ENCODE results near the gene ITGB5.
A peak's percentile ranks its signal among the peaks of the same experiment; 100 is the strongest.

ITGB5 gene

GRCh38 chr3:124887177-124887931, at the start of gene ITGB5:
Gene ITGB5 (minus strand): TSS chr3:124887365. CDS start chr3:124887000, 365 bp downstream.
- DNase-seq: no peak

- DNase-seq: no peak
These were observed 48.8 kb upstream of the ITGB5 start for GRCh38 chr3:124935794-124936542.

DNA sequence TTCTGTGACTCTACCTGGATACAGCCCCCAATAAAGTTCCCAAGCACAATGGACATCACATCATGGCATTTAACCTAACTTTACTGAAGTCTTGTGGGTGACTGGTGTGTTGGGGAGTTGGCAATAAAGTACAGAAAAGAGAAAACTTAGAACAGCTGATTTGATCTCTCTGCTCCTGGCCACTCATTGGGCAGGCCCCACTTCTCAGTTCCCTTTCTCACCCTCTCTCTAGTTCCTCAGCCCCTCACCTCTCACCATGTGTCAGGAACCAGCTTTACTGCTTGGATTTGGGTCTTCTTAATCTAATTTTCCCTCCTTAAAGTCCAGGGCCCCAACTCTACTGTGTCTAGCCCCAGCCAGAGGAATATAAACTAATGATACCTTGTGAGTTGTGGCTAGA, 48.1 kb upstream of the ITGB5 start:
- no peak for DNase-seq

- DNase-seq: no peak
These were observed 47.4 kb upstream of the ITGB5 start, which contains the start of gene MUC13 for GRCh38 chr3:124934577-124934976. Gene MUC13 (minus strand): TSS chr3:124934751. CDS start chr3:124934712, 39 bp downstream.

- DNase-seq: peak; percentile 37
These were observed 41.4 kb upstream of the ITGB5 start for GRCh38 chr3:124928333-124929202.

- no peak for DNase-seq
These were observed 40.4 kb upstream of the ITGB5 start for GRCh38 chr3:124927574-124928045.

DNA sequence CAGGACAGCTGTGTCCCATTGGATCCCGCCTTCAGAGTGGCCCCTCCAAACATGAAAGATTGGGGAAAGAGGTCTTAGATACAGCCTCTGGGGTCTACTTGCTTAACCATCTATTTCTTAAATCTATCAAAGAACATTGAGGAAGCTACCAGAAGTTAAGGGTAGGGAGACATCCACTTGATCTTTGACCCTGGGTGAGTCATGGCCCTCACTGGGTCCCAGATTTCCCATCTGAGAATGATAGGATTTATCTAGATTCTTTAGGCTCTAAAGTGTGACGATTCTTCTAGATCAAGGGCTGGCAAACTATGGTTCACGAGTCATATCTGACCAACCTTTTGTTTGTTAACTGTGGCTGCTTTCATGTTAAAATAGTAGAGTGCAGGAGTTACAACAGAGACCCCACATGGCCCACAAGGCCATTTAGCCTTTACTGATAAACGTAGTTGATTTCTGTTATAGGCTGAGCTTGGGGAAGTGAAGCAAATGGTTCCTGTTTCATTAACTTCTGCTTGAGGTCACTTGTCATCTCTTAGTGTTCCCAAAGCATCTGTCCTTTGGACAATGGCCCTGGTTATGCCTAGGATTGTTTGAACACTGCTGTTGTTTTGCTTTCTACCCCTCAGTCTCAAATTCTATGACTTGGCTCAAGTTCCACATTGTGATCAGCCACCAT, 39.4 kb upstream of the ITGB5 start:
- DNase-seq: no peak

GRCh38 chr3:124924741-124925140, 37.6 kb upstream of the ITGB5 start:
- DNase-seq: no peak

DNA sequence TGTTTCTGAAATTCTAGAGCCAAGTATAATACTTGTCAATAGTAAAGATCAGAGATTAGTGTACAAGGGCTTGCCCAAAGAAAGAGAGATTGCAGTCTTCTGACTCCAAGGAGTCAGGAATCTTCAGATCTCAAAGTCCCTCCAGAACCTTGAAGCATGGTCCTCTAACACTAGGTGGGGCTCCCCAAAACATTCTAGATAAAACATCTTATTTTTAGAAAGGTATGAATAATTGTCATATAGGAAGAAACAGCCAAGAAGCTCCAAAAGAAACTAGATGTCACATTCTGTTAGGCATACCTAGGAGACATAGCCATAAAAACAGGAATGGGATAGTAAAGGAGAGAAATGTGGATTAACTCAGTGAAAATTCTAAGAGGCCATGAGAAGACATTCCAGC, 36.7 kb upstream of the ITGB5 start:
- no peak for DNase-seq

GRCh38 chr3:124920718-124921117, 33.6 kb upstream of the ITGB5 start:
- DNase-seq: no peak

GRCh38 chr3:124919756-124920155, 32.6 kb upstream of the ITGB5 start:
- no peak for DNase-seq

DNA sequence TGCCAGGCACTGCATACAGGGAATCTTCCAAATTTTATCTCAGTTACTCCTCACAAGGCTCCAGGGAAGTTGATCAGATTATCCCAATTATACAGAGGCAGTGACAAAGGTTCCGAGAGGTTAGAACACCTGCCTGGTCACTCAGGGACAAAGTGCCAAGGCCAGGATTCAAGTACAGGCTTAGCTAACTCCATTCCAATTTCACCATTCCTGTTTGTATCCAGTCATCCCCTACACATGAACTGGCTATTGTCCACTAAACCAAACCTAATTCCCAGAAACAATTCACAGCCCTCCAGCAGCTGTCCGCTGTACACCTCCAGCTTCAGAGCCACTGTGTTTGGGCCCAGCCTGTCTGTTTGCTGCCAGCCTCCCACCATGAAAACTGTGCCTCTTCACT, 31.4 kb upstream of the ITGB5 start:
- no peak for DNase-seq

DNA sequence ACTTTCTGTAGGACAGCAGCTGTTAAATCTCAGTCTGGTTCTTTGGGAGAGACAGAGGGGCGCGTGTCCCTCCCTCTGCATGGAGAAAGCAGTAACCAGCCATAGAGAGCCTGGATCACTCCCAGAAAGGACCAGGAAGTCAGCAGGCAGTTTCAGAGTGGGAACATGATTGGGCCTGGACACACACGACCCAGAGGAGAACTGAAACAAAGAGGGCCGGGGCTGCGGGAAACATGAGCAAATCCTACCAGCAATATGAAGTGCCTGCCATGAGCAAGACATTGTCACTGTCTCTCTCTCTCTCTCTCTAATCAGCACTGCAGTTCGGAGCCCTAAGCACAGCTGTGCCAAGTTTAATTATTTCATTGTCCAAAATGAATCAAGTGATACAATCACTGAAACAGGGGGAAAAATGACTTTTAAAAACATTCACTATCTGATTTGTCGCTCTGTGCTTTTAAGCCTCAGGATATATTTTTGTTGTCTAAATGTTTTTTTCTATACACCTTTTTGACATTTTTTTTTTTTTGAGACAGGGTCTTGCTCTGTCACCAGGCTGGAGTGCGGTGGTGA, 29.8 kb upstream of the ITGB5 start:
- DNase-seq: no peak

- no peak for DNase-seq
These were observed 28.1 kb upstream of the ITGB5 start for GRCh38 chr3:124915254-124915653.

- no peak for DNase-seq
These were observed 20.8 kb upstream of the ITGB5 start for GRCh38 chr3:124907957-124908356.

GRCh38 chr3:124904835-124905492, 17.8 kb upstream of the ITGB5 start:
- DNase-seq: no peak

- no peak for DNase-seq
These were observed 17.0 kb upstream of the ITGB5 start for GRCh38 chr3:124903896-124904834.

DNA sequence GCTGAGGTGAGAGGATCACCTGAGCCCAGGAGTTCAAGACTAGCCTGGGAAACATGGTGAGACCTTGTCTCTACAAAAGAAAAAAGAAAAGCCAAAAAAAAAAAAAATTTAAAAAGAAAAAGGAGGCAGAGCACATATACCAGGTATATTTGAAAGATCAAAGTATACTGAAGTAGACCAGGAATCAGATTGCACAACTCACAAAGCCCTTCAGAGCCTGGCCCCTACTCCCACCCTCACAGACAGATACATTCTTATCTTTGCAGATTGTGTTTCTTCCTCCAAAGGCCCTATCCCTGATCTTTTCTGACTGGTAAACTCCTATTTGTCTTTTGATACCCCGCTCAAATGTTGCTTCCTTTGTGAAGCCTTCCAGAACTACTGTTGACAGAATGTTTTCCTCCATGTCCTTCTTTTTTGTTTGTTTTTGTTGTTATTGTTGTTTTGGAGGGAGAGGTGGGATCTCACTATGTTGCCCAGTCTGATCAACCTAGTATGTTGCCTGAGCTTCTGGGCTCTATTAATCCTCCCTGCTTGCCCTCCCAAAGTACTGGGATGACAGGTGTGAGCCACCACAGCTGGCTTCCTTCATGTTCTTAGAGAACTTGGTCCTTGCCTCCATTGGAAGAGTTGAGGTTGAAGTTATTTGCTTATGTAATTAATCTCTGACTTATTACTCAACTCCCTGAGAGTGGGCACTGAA, 9.8 kb upstream of the ITGB5 start:
- DNase-seq: no peak

DNA sequence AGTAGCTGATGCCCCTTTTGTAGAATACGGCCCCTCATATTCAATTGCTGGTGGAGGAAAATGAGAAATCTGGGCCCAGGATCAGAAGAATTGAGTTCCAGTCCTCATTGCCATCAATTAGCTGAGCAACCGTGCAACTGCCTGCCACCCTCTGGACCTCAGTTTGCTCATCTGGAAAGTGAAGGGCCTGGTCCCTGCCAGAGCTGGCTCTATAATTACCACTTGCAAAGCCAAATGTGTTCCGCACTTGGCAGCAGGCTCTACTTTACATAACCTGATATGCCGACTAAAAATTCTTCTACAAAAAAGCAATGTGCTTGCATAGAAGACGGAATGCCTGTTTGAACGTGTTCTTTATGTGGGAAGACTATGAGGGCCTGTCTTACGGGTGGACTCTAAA, 8.6 kb upstream of the ITGB5 start:
- DNase-seq: no peak

DNA sequence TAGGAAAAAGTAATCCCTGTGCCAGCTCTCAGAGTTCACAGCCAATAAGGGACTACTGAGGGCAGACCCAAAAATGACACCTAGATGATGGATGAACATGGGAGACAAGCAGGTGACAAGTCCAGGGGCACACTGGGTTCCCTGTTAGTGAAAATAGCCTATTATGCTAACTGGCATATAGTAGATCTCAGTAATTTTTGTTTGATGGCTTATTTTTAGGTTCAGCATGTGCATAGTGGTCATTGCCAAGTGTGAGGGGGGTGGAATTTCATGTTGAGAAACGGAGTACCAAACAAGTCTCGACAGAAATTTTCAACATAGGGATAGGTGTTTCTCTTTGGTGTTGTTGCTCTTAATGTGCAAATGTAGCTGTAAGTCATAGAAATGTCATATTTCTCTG, 6.4 kb upstream of the ITGB5 start:
- DNase-seq: no peak
